Measurements from ENCODE around the gene IGLL1.

Gene IGLL1

DNA sequence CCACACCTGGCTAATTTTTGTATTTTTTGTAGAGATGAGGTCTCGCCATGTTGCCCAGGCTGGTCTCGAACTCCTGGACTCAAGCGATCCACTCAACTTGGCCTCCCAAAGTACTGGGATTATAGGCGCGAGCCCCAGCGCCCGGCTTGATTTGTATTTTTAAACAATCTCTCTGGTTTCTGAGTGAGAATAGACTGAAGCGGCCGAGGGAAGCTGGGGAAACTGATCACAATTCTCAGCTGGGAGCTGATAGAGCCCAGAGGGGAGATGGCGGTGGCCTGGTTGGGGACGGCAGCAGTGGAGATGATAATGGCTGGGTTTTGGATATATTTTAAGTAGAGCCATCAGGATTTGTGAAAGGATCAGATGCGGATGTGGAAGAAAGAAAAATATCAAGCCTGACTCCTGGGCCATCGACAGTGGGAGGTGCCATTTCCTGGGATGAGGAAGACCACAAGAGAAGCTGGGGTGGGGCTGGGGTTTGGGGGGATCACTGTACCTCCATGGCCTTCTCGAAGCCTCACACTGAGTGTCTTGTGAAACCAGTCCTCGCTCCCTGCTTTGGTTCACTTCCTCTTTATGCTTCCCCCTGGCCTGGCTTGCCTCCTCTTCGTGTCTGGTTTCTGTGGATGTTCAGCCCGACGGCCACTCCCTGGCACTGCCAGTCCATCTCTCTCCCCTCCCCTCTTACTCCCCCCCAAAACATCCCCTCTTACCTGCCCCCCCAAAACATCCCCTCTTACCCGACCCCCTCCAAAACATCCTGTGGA, 51.9 kb downstream of the IGLL1 start:
- TF ChIP-seq, protein P1, sequence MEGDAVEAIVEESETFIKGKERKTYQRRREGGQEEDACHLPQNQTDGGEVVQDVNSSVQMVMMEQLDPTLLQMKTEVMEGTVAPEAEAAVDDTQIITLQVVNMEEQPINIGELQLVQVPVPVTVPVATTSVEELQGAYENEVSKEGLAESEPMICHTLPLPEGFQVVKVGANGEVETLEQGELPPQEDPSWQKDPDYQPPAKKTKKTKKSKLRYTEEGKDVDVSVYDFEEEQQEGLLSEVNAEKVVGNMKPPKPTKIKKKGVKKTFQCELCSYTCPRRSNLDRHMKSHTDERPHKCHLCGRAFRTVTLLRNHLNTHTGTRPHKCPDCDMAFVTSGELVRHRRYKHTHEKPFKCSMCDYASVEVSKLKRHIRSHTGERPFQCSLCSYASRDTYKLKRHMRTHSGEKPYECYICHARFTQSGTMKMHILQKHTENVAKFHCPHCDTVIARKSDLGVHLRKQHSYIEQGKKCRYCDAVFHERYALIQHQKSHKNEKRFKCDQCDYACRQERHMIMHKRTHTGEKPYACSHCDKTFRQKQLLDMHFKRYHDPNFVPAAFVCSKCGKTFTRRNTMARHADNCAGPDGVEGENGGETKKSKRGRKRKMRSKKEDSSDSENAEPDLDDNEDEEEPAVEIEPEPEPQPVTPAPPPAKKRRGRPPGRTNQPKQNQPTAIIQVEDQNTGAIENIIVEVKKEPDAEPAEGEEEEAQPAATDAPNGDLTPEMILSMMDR (IDR thresholded peaks at IDR 0.05), result no peak

DNA sequence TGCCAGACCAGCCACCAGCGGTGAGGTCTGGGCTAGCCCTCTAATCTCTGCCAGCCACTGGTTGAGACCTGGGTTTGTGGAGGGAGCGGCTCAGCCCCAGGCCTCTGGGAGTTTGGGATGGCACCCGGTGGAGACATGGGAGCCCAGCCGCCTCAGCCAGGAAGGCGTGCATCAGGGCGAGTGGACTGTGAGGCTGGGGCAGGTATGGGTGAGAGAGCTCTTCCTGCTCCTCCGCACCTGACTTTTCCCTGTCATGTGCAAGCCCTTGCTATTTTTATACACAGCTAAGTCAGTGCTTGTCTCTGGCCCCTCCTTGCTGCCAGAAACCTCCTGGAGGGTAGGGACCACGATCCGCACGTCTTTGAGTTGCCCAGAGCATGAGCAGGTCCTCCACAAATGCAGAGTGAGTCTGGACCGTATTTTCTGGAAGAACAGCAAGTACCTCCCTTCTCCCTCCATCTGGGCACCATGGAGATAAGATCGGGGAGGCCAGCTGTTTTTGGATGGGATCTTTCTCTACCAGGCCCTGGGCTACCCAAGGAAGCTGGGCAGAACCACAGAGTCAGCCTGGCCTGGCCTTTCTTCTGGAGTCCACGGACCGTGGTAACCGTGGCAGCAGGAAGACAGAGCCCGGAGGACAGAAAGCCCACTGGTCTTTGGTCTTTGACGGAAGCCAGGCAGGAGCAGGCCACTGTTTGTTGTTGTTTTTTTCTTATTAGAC, 53.3 kb downstream of the IGLL1 start:
- TF ChIP-seq, protein P1 (IDR thresholded peaks at IDR 0.05), result no peak

DNA sequence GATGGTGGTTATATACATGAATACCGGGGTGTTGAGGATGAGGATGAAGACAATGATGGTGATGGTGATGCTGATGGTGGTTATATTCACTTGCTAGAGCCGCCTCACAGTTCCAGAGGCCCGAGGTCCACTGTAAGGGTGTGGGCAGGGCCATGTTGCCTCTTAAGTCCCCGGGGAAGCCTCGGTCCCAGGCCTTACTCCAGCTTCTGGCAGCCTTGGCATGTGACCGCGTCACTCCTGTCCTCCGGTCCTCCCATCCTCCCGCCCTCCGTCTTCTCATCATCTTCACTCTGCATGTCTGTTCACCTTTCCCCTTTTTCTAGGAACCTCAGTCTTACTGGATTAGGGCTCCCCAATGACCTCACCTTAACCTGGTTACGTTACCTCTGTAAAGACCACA, 54.6 kb downstream of the IGLL1 start:
- TF ChIP-seq, protein P1 (IDR thresholded peaks at IDR 0.05), result no peak

DNA sequence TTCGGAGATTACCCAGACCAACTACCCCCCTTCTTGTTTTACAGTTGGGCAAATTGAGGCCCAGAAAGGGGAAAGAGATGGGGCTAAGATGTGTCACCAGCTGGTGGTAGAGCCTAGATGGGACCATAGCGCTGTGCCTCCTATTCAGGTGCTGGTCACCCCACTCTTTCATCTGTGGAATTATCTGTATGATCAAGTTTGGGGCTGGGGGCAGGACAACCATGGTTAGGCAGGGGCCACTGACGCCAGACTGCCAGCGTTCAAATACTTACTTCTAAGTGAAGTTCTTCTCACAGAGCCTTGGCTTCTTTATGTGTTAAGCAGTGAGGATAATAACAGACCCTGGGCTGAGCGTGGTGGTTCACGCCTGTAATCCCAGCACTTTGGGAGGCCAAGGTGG, 55.9 kb downstream of the IGLL1 start:
- TF ChIP-seq, protein P1 (IDR thresholded peaks at IDR 0.05), result no peak

DNA sequence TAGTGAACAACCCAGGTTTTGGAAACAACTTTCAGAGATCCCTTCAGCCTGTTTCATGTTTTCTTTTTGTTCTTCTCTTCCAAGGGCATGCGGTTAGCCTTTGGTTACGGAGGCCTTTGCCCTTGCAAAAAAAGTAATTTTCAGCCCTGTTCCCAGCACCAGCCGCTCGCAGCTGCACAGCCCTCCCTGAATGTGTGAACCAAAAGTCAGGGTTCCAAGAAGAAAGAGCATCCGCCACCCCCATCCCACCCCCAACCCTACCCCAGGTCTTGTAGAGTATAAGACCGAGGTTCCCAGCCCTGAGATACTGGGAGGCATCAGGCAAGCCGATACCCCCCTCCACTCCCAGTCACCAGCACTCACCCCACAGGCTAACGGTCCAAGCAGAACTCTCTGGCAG, 56.4 kb downstream of the IGLL1 start:
- TF ChIP-seq, protein P1 (IDR thresholded peaks at IDR 0.05), result no peak

Data from LNCAP (cell line).